ENCODE data around the gene ST8SIA3. TPM values are rescaled to one million over a fixed set of nuclear protein-coding genes. Genes with fewer than 3 reads are reported as not detected.
A peak's percentile ranks its signal among the peaks of the same experiment; 100 is the strongest.

ST8SIA3 gene
- total RNA-seq, 2 donors from 2014 or later = 1.1 to 1.6 TPM

- H3K27me3 Mint-ChIP-seq (ENCODE audit: insufficient read depth) = peaks cover 43% of the 10 kb centered on the region
- Histone ChIP-seq H3K9me3 (ENCODE audit: control insufficient read depth, low read length) (no peaks in the 10 kb centered on the region), H3K27ac (ENCODE audit: low read depth, low read length) (no peak overlapping the region), H3K27me3 (ENCODE audit: control insufficient read depth, insufficient read depth, low read length, poor library complexity, severe bottlenecking) (peaks cover 60% of the 10 kb centered on the region), H3K4me3 (ENCODE audit: low read length) (no peak overlapping the region), H3K36me3 (ENCODE audit: control insufficient read depth, insufficient read depth, low read length) (no peaks in the 10 kb centered on the region), H3K9ac (ENCODE audit: extremely low read depth, low read length, poor library complexity, severe bottlenecking) (no peak overlapping the region), H3K4me1 (ENCODE audit: control insufficient read depth, insufficient read depth, low read length) (no peaks in the 10 kb centered on the region)
- no peaks in the 10 kb centered on the region for H3K9me3 Mint-ChIP-seq
- 91 to 93% methylated on average over 11 of the region's 11 CpGs for WGBS, 2 experiments (ENCODE audit: insufficient coverage in 1 of 2, insufficient read length in 1 of 2)
- H3K4me1 Mint-ChIP-seq = peaks cover 3% of the 10 kb centered on the region
- DNase-seq = no peak
- H3K36me3 Mint-ChIP-seq (ENCODE audit: low read depth) = no peaks in the 10 kb centered on the region
- H3K27ac Mint-ChIP-seq = no peak overlapping the region
- no peak overlapping the region for H3K4me3 Mint-ChIP-seq
- TF ChIP-seq CTCF (conservative IDR thresholded peaks at IDR 0.05) = no peak
Observed at GRCh38 chr18:57347784-57348183, 4.6 kb upstream of the ST8SIA3 start.

- H3K27ac Mint-ChIP-seq = no peak overlapping the region
- peaks cover 55% of the 10 kb centered on the region for H3K27me3 ChIP-seq (ENCODE audit: control insufficient read depth, insufficient read depth, low read length, poor library complexity, severe bottlenecking)
- no peak overlapping the region for H3K27ac ChIP-seq (ENCODE audit: low read depth, low read length)
Observed at GRCh38 chr18:57352761-57353136, 392 bp downstream of the ST8SIA3 start.

GRCh38 chr18:57353137-57353939 lies 981 bp downstream of the ST8SIA3 start:
- no peaks in the 10 kb centered on the region for H3K36me3 Mint-ChIP-seq (ENCODE audit: low read depth)
- WGBS, 2 experiments (ENCODE audit: insufficient coverage in 1 of 2, insufficient read length in 1 of 2) = 0 to 1% methylated on average over 18 to 61 of the region's 61 CpGs
- no peak overlapping the region for H3K27ac ChIP-seq (ENCODE audit: low read depth, low read length)
- no peaks in the 10 kb centered on the region for H3K36me3 ChIP-seq (ENCODE audit: control insufficient read depth, insufficient read depth, low read length)
- H3K9ac ChIP-seq (ENCODE audit: extremely low read depth, low read length, poor library complexity, severe bottlenecking) = no peak overlapping the region
- TF ChIP-seq CTCF (conservative IDR thresholded peaks at IDR 0.05) = no peak
- H3K4me1 Mint-ChIP-seq = peaks cover 5% of the 10 kb centered on the region
- DNase-seq = peak; percentile 90
- peaks cover 60% of the 10 kb centered on the region for H3K27me3 Mint-ChIP-seq (ENCODE audit: insufficient read depth)
- H3K27me3 ChIP-seq (ENCODE audit: control insufficient read depth, insufficient read depth, low read length, poor library complexity, severe bottlenecking) = peaks cover 55% of the 10 kb centered on the region
- no peaks in the 10 kb centered on the region for H3K4me1 ChIP-seq (ENCODE audit: control insufficient read depth, insufficient read depth, low read length)
- peak overlapping the region; percentile 84 for H3K4me3 ChIP-seq (ENCODE audit: low read length)
- H3K9me3 Mint-ChIP-seq = no peaks in the 10 kb centered on the region
- H3K9me3 ChIP-seq (ENCODE audit: control insufficient read depth, low read length) = no peaks in the 10 kb centered on the region
- H3K4me3 Mint-ChIP-seq = peak overlapping the region; percentile 66
- no peak overlapping the region for H3K27ac Mint-ChIP-seq

More at GRCh38 chr18:57352761-57353136, 392 bp downstream of the ST8SIA3 start:
- WGBS, 2 experiments (ENCODE audit: insufficient coverage in 1 of 2, insufficient read length in 1 of 2) = 0% methylated on average over 6 to 22 of the region's 23 CpGs
- Mint-ChIP-seq H3K9me3 (no peaks in the 10 kb centered on the region), H3K4me3 (peak overlapping the region; percentile 66), H3K4me1 (peaks cover 5% of the 10 kb centered on the region), H3K27me3 (ENCODE audit: insufficient read depth) (peaks cover 65% of the 10 kb centered on the region), H3K36me3 (ENCODE audit: low read depth) (no peaks in the 10 kb centered on the region)
- peak; percentile 71 for DNase-seq
- no peak for TF ChIP-seq CTCF (conservative IDR thresholded peaks at IDR 0.05)
- Histone ChIP-seq H3K4me1 (ENCODE audit: control insufficient read depth, insufficient read depth, low read length) (no peaks in the 10 kb centered on the region), H3K4me3 (ENCODE audit: low read length) (peak overlapping the region; percentile 84), H3K9ac (ENCODE audit: extremely low read depth, low read length, poor library complexity, severe bottlenecking) (no peak overlapping the region), H3K9me3 (ENCODE audit: control insufficient read depth, low read length) (no peaks in the 10 kb centered on the region), H3K36me3 (ENCODE audit: control insufficient read depth, insufficient read depth, low read length) (no peaks in the 10 kb centered on the region)

Data from endodermal cell (in vitro differentiated cells).